ENCODE measurements around the gene TMEM201.

GRCh38 chr1:9599741-9600140 is 11.0 kb downstream of the TMEM201 start:
- TF ChIP-seq TAF1 (IDR thresholded peaks at IDR 0.05; ENCODE audit: low read depth, low read length) (no peak), POLR2A (IDR thresholded peaks at IDR 0.05; ENCODE audit: low read depth, low read length) (no peak)

Measured in GM12891 (cell line).